Activated B cell treated with CpG ODN at 0.5 μM for 24 hours (primary cell): Measurements from ENCODE around the gene LRIT3. TPM values are rescaled to one million over a fixed set of nuclear protein-coding genes. Genes with fewer than 3 reads are reported as not detected.
"Not testable (repeated sequence)": the region's sequence is repeated elsewhere in the genome, so short reads cannot be mapped to it uniquely, and the experiment has no call there.

Experiments used
- ATAC-seq: fragments of 200-7000 bp; cut with Tn5 transposase; one replicate; pipeline ENCODE4 v1.10.0; 2021; ENCODE audit warnings: low read depth, mild to moderate bottlenecking, moderate library complexity
- CTCF ChIA-PET: fragments of 350-600 bp; sonication (Branson Sonifier 250); formaldehyde crosslinking; loops from one replicate; lab custom pipeline; 2021; ENCODE audit warnings: antibody characterized with exemption; lab: Charles Lee
- POLR2A ChIA-PET: fragments of 350-600 bp; sonication (Branson Sonifier 250); formaldehyde crosslinking; loops from one replicate; lab custom pipeline; 2021; ENCODE audit warnings: antibody characterized with exemption; lab: Charles Lee
- DNase-seq: peaks from one replicate; pipeline ENCODE4 v3.0.0; 2022
- H3K27ac Mint-ChIP-seq: one replicate; pipeline ENCODE4 v1.8.0; 2020; ENCODE audit warnings: mixed read lengths
- H3K27me3 Mint-ChIP-seq: one replicate; pipeline ENCODE4 v1.8.0; 2021; ENCODE audit warnings: mixed read lengths
- H3K36me3 Mint-ChIP-seq: one replicate; pipeline ENCODE4 v1.8.0; 2021; ENCODE audit warnings: low read depth, mixed read lengths
- H3K4me1 Mint-ChIP-seq: one replicate; pipeline ENCODE4 v1.8.0; 2021; ENCODE audit warnings: mixed read lengths
- H3K4me3 Mint-ChIP-seq: one replicate; pipeline ENCODE4 v1.8.0; 2020; ENCODE audit warnings: mild to moderate bottlenecking, mixed read lengths
- H3K9me3 Mint-ChIP-seq: one replicate; pipeline ENCODE4 v1.8.0; 2020; ENCODE audit warnings: mixed read lengths
- CTCF ChIP-seq: fragments of 200-600 bp; IDR thresholded peaks from one replicate; pipeline ENCODE4 v1.8.0; 2022; ENCODE audit warnings: antibody characterized with exemption, mild to moderate bottlenecking
- intact Hi-C: fragments of 100-400 bp; cut with micrococcal nuclease; formaldehyde crosslinking; loops from one replicate; pipeline ENCODE4 v1.15.1; 2024
- total RNA-seq: library from RNA; stranded (reverse); gene quantifications from 2 replicates; pipeline ENCODE4 v1.2.3, GENCODE V29; 2022

The LRIT3 gene
- total RNA-seq, 1 donor from 2014 or later: 0.22 TPM

- H3K27me3 Mint-ChIP-seq: peaks cover 2% of the 10 kb centered on the region
Measured at GRCh38 chr4:109872950-109873656, 25.2 kb downstream of the LRIT3 start.

GRCh38 chr4:109873791-109874514 lies 26.0 kb downstream of the LRIT3 start:
- no peak overlapping the region for H3K4me3 Mint-ChIP-seq
- CTCF ChIA-PET: no interaction called here
- ATAC-seq (no peak), DNase-seq (no peak)
- no peak for TF ChIP-seq CTCF
- no peaks in the 10 kb centered on the region for H3K9me3 Mint-ChIP-seq
- no peak overlapping the region for H3K27ac Mint-ChIP-seq
- no peaks in the 10 kb centered on the region for H3K4me1 Mint-ChIP-seq
- POLR2A ChIA-PET: no interaction called here
- H3K27me3 Mint-ChIP-seq: peaks cover 2% of the 10 kb centered on the region
- H3K36me3 Mint-ChIP-seq: peaks cover 2% of the 10 kb centered on the region
- intact Hi-C loops: no loop called here

More at GRCh38 chr4:109872950-109873656, 25.2 kb downstream of the LRIT3 start:
- CTCF ChIA-PET: no interaction called here
- POLR2A ChIA-PET: no interaction called here
- DNase-seq: no peak
- intact Hi-C loops: no loop called here
- ATAC-seq: no peak
- TF ChIP-seq CTCF: no peak
- Mint-ChIP-seq H3K9me3 (no peaks in the 10 kb centered on the region), H3K27ac (no peak overlapping the region), H3K36me3 (peaks cover 2% of the 10 kb centered on the region), H3K4me1 (no peaks in the 10 kb centered on the region), H3K4me3 (no peak overlapping the region)

- TF ChIP-seq CTCF: no peak
- CTCF ChIA-PET: no interaction called here
- Mint-ChIP-seq H3K4me3 (no peak overlapping the region), H3K27me3 (peaks cover 5% of the 10 kb centered on the region), H3K36me3 (no peaks in the 10 kb centered on the region), H3K9me3 (no peaks in the 10 kb centered on the region), H3K27ac (no peak overlapping the region), H3K4me1 (no peaks in the 10 kb centered on the region)
- intact Hi-C loops: no loop called here
- POLR2A ChIA-PET: no interaction called here
- no peak for DNase-seq
- no peak for ATAC-seq
Measured at GRCh38 chr4:109875106-109875505, 27.2 kb downstream of the LRIT3 start.

GRCh38 chr4:109875553-109875952 lies 27.6 kb downstream of the LRIT3 start:
- H3K4me3 Mint-ChIP-seq, ATAC-seq, CTCF ChIA-PET, POLR2A ChIA-PET, H3K9me3 Mint-ChIP-seq, H3K36me3 Mint-ChIP-seq, H3K27ac Mint-ChIP-seq, intact Hi-C loops, H3K4me1 Mint-ChIP-seq, H3K27me3 Mint-ChIP-seq, DNase-seq: not testable (repeated sequence)

- no peak for TF ChIP-seq CTCF
- ATAC-seq: no peak
- no peaks in the 10 kb centered on the region for H3K36me3 Mint-ChIP-seq
- no peak overlapping the region for H3K27ac Mint-ChIP-seq
- no peaks in the 10 kb centered on the region for H3K4me1 Mint-ChIP-seq
- intact Hi-C loops: no loop called here
- ChIA-PET CTCF (no interaction called here), POLR2A (no interaction called here)
- H3K27me3 Mint-ChIP-seq: peaks cover 5% of the 10 kb centered on the region
- no peaks in the 10 kb centered on the region for H3K9me3 Mint-ChIP-seq
- no peak overlapping the region for H3K4me3 Mint-ChIP-seq
- no peak for DNase-seq
Measured at GRCh38 chr4:109876634-109877265, 28.8 kb downstream of the LRIT3 start.
